HTERT RPE-1 (cell line): ENCODE data around the gene TEKTIP1.
"Not testable (repeated sequence)": the region's sequence is repeated elsewhere in the genome, so short reads cannot be mapped to it uniquely, and the experiment has no call there.

Experiments
- in situ Hi-C: fragments of 300-500 bp; cut with MboI; formaldehyde crosslinking; loops from 4 replicates; pipeline ENCODE4 v1.14.3; 2020; ENCODE audit warnings: low sequenced_read_pairs

Gene TEKTIP1

DNA sequence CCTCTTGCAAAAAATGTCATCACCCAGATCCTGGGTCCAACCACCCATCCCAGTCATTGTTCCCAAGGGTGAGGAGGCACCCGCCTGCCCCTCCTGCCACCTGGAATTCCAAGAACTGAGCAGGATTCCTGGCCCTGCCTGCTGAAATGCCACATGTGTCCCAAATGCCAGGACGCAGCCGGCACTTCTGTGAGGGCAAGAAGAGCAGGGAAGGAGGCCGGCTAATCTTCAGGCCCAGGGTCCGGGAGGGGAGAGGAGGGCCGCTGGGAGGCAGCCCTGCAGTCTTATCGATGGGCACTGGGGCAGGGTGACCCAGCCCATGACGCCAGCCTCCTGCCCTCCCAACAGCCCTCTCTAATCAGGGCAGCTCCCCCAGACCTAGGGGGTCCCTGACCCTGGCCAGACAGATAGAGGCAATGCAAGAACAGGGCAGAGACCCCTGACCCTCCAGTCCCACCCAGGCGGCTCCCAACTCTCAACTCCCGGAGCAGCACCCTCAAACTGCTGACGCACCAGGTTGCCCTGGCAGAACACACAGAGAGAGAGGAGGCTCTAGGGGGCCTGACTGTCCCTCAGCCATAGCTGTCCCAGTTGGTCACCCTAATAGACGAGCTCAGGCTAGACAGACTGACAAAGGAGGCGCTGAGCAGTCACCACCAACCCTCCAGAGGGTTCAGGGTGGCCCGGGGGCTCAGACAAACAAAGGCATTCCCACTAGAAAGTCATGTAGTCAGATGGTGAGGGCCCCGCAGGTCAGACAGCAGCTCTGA is 16.9 kb downstream of the TEKTIP1 start:
- in situ Hi-C loops: no loop called here

DNA sequence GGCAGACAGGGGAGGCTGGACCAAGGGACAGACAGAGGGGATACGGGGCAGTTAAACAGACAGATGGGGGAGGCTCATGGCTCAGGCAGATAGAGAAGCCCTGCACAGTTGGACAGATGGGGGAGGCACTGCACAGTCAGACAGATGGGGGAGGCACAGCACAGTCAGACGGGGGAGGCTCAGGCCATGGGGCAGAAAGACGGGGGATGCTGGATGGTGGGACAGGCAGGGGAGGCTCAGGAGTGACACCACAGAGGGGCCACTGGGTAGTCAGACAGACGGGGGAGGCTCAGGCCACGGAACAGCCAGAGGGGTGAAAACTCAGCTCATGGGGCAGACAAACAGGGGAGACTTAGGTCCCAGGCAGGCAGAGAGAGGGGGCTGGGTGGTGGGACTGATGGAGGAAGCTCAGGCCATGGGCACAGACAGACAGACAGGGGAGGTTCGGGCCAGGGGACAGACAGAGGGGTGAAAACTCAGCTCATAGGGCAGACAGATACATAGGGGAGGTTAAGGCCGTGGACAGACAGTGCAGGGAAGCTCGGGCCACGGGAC is 17.5 kb downstream of the TEKTIP1 start:
- in situ Hi-C loops: no loop called here

DNA sequence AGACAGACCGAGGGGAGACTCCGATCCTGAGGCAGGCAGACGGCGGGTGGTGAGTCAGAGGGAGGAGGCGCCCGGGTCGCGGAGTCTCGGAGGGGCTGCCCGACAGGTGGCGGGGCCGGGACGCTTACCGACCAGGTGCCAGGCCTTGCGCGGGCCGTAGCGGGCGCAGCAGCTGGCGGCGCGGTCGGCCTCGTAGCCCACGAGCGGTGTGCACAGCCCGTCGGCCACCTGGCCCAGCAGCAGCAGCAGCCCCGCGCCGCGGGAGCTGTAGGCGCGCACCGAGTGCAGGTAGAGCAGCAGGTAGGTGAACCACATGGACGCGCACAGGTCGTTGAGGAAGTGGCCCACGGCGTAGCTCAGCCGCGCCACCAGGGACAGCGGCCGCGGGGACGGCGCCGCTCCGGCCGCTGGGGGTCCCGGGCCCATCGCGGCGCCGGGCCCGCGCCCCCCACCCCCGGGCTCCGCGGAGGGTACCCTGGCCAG is 18.0 kb downstream of the TEKTIP1 start:
- in situ Hi-C loops: no loop called here

DNA sequence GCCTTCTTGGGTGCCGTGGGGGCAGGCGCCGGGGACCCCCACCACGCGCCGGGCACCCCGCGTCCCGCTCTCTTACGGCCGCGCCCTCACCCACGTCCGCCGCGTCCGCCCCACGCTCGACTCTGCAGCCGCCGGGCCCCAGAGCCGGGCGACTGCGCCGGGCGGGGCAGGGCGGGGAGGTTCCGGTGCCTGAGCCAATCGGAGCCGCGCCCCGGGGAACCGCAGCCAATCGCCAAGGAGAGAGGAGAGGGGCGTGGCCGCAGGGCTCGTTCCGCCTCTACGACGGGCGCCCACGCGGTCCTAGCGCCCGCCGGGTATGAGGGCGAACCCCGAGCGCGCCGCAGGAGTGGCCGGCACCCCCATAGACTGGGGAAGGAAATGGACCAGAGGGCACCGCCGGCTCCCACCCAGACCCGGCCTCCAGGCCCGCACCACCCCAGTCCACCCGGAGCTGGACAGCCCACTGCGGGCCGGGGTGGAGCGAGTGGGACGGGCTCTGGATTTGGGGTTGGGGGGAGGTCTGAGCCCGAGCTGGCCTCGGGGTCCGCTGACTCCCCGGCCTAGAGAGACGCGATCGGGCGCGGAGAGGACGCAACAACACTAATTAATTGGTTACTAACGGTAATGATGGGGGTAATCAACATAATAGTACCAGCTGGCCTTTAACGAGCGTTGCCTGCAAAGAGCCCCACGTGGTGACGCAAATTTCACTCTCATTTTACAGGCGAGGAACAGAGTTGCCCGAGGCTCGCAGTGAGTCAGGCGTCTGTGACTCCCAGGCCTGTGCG is 18.7 kb downstream of the TEKTIP1 start, which contains the start of gene MFSD12:
Gene MFSD12, minus strand, starts transcription at position 126 of the 788 bp plus-strand sequence. CDS start 183 bp downstream, outside the sequence.
- in situ Hi-C loops: no loop called here

DNA sequence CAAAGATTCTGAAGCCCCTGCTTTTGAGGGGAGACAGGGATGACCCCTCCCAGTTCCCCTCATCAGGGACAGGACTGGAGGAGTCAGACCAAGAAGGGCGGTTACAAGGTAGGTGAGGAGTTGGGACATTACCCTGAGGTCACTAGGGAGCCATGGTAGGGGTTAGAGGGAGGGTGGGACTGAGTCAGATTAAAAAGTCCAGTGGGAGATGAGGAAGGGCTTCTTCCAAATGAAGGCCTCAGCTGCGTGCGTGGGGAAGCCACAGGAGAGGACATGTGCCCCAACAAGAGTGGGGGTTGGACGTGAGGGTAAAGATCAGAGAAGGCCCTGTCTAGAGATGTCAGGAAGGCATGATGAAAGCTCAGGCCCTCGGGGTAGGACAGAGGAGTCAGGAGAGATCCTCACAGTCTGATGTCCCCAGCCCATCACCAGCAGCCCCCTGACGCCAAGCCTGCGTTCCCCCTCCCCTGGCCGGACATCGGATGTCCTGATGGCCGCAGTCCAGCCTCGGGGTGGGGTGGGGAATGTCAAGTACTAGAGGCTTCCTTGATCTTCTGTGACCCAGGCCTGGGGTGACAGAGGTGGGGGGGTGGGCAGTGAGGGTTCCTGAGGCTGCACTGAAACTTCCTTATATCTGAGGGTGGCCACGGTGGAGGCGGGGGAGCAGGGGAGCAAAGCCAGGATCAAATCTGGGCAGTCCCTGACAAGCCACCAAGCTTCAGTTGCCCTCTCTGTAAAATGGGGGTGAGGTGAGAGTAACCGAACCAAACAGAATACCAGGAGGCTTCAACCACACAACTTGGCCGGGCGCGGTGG is 24.9 kb downstream of the TEKTIP1 start:
- in situ Hi-C loops: no loop called here

DNA sequence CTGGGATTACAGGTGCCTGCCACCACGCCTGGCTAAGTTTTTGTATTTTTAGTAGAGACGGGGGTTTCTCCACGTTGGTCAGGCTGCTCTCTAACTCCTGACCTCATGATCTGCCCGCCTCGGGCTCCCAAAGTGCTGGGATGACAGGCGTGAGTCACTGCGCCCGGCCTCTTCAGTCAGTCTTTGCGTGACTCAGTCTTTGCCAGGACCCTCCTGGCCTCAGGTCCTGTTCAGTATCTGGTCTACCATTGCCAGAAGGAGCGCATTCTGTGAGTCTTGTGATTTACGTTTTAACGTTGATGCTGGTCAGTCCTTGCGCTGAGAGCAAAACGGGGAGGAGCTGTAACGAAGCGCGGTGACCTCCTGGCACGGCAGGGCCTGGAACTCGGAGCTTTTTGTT is 26.2 kb downstream of the TEKTIP1 start:
- in situ Hi-C loops: no loop called here

DNA sequence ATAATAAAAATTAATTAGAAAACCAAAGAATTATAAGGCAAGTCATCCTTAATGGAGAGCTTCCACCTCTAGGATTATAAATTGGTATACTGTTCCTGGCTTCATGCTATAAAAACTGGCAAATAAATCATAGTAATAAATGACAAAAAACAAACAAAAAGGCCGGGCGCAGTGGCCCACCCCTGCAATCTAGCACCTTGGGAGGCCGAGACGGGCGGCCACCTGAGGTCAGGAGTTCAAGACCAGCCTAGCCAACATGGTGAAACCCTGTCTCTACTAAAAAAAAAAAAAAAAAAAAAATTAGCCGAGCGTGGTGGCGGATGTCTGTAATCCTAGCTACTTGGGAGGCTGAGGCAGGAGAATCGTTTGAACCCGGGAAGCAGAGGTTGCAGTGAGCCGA is 31.1 kb downstream of the TEKTIP1 start:
- in situ Hi-C loops: not testable (repeated sequence)

DNA sequence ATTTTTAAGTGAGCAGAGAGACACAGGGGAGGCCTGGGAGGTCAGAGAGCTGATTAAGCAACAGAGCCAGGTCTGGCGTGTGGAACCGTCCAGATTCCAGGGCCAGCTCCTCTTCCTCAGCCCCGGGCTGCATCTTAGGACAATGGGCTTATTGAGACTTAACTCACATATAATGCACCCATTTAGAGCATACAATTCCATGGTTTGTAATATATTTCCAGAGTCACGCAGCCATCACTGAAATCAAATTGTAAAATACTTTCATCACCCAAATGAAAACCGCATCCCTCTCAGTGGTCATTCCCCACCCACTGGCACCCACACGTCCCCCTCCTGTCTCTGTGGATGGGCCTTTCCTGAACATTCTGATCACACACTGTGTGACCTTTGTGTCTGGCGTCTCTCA is 31.6 kb downstream of the TEKTIP1 start:
- in situ Hi-C loops: no loop called here

DNA sequence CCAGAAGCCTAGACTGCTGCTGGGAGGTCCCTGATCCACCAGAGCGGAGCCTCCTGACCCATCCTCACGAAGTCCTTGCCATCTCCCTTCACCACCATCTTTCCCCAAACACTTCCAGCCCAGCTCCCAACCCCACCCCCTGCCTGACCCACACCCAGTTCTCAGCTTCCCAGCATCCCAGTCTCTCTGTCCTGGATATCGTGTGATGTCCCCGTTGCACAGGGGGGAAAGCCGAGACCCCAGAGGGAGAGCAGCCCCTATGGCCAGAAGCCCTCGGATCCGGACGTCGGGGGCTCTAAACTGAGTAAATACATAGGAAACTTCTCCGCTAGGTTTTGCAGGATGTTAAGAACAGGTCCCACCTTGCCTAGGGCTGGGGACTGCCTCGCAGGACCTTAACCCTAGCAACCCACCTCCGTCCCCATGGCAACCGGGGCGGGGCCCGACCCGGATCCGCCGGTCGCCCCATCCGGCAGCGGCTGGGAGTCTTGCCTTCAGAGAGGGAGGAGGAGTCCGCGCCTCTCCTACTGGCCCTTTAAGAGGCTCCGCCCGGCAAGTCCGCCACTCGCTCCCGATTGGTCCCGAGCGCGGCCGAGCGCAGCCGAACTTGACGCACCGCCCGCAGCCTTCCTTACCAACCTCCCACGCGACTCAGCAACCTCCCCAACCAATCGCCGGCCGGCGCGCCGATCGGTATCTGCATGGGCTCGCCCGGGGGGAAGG is 33.3 kb downstream of the TEKTIP1 start:
- in situ Hi-C loops: no loop called here

DNA sequence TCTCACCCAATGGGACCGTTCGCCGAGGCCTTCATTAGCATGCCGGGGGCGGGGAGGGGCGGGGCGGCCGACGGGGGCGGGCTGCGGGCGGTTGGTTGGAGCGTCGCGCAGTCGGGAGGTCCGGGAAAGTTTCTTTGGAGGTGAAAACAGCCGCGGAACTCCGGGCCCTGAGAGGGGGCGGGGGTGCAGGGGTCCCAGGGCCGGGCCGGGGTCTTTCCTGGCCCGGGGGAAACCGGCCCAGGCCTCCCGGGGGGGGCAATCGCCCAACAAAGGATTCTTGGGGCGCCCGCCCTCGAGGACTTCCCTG is 33.8 kb downstream of the TEKTIP1 start, which contains the start of gene HMG20B:
Gene HMG20B, plus strand, starts transcription at position 90 of the 307 bp plus-strand sequence. CDS start 366 bp downstream, outside the sequence.
- in situ Hi-C loops: no loop called here

DNA sequence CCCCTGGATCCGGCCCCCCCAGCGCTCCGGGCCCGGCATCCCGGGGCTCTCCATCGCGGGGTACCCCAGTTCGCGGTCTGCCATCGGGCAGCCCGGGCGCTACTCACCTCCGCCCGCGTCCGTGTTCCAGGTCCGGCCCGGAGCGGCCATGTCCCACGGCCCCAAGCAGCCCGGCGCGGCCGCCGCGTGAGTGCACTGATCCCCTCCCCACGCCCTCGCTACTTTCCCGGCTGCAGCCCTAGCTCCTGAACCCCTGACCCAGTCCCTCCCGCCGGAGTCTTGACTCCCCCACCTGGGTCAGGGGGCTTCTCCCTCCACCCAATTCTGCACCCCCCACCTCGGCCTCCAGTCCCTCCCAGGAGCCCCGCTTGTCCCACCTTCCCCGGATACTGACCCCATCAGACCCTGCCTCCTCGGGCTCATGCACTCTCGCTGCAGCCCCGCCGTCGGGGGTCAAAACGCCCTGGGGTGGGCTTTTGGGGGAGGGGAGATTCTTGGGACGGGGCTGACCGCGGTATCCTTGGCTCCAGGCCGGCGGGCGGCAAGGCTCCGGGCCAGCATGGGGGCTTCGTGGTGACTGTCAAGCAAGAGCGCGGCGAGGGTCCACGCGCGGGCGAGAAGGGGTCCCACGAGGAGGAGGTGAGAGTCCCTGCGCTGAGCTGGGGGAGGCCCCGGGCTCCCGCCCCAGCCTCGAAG is 34.3 kb downstream of the TEKTIP1 start:
- in situ Hi-C loops: no loop called here

DNA sequence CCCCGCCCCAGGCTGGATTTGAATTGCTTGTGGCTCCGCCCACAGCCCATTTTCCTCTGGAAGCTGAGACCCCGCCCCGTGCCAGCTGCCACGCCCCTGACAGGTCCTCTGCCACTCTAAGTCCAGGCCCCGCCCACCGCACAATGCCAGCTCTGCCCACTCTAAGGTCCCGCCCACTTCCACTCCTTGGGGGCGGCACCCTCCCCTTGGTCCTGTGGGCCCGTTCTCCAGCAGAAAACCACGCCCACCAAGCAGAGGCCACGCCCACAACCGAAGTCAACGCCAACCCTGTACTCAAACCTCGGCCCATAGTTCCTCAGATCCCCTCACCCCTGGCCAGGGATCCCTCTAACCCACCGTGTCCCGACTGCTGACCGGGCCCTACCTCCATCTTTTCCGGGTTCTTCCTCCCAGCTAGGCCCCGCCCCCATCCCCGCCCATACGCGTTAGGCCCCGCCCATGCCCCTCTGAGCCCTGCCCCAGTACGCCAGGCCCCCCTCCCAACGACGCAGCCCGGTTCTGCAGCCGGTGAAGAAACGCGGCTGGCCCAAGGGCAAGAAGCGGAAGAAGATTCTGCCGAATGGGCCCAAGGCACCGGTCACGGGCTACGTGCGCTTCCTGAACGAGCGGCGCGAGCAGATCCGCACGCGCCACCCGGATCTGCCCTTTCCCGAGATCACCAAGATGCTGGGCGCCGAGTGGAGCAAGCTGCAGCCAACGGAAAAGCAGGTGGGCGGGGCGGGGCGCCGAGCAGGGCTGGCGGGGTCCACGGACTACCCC is 35.1 kb downstream of the TEKTIP1 start:
- in situ Hi-C loops: no loop called here

DNA sequence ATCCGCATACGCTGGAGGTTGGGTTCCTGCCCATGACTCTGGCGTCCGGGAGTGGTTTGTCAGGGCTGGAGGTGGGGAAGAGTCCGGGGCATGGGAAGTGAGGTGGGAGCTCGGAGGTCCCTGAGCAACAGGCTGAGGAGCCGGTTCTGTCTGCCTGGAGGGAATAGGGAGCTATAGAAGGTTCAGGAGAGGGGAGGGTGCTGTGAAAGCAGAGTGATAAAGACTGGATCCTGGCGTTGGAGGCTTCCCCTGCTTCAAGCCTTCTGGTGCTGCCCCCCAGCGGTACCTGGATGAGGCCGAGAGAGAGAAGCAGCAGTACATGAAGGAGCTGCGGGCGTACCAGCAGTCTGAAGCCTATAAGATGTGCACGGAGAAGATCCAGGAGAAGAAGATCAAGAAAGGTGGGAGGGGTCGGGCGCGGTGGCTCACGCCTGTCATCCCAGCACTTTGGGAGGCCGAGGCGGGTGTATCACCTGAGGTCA is 36.3 kb downstream of the TEKTIP1 start:
- in situ Hi-C loops: no loop called here

DNA sequence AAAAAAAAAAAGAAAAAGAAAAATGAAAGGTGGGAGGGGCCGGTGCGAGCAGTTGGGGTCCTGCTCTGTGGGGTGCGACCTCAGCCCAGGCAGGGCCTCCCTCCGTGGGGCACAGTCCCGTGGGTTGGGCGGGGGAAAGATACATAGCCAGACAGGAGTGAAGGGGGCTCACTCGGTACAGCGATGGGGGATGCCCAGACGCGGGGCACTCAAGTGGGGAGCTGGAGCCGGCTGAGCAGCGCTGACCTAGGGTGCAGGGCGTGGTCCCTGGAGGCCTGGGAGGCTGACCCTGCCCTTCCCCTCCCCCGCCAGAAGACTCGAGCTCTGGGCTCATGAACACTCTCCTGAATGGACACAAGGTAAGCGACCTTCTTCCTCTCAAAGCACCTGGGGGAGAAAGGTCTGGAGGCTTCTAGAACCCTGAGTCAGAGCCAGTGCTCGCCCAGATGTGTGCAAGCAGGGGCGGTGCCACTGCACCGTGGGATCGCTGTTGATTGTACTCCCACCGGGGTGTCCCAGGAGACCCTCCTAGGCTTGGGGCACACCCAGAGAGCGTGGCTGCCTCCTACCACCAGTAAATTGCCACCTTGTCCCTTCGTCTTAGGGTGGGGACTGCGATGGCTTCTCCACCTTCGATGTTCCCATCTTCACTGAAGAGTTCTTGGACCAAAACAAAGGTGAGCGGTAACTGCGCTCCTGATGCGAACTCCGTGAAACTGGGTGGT is 37.1 kb downstream of the TEKTIP1 start:
- in situ Hi-C loops: no loop called here

DNA sequence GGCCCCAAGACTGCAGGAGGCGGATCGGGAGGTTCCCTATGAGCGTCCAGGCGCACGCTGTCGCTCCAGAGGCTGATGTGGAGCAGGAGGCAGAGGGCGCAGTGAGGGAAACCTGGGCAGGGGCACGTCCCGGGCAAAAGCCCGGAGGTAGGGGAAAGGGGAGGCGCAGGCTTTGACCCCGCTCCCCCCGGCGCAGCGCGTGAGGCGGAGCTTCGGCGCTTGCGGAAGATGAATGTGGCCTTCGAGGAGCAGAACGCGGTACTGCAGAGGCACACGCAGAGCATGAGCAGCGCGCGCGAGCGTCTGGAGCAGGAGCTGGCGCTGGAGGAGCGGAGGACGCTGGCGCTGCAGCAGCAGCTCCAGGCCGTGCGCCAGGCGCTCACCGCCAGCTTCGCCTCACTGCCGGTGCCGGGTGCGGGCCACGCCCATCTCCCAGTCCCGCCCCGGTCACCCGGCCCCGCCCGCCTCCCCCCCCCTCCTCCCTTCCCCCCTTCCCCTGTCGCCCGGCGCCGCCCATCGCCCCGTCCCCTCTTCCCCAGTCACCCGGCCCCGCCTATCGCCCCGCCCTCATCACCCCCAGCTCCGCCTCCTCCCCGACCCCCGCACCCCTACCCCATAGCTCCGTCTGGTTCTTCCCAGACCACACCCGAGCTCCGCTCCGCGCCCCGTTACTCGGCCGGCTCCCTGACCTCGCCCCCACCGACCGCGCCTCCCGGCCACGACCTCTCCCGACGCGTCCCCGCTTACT is 37.9 kb downstream of the TEKTIP1 start:
- in situ Hi-C loops: no loop called here

DNA sequence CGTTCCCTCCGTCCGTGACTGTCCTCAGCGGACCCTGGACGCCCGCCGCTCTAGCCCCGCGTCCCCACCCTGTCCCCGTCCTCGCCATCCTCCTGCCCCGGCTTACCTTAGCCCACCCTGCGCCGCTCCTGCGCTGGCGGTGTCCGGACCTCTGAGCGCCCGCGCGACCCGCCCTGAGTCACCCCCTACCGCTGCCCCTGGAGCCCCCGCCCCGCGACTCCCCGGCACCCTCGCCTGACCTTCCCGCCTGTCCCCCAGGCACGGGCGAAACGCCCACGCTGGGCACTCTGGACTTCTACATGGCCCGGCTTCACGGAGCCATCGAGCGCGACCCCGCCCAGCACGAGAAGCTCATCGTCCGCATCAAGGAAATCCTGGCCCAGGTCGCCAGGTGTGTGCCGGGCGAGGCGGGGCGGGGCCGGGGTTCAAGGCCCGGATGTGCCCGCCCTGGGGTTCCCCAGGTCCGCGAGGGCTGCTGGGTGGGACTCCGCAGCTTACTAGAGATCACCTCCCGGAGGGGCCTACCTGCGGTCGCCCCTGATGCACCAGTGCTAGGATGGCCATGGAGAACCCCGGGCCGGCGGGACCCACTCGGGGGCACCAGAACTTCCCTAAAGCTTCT is 38.9 kb downstream of the TEKTIP1 start:
- in situ Hi-C loops: no loop called here

DNA sequence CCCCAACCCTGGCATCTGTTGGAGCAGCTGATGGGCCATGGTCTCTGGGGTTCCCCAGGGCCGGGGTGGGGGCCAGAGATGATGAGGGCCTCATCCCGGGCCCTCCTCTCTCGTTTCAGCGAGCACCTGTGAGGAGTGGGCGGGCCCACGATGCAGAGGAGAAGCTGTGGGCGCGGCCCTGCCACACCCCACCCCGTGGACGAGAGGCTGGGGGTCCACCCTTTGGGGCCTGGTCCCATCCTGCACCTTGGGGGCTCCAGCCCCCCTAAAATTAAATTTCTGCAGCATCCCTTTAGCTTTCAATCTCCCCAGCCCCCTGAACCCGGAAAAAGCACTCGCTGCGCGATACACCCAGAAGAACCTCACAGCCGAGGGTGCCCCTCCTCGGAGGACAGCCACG is 39.4 kb downstream of the TEKTIP1 start:
- in situ Hi-C loops: no loop called here
